Prostate gland (tissue), 2 donors: ENCODE measurements around the gene MMP2. TPM values are rescaled to one million over a fixed set of nuclear protein-coding genes. Genes with fewer than 3 reads are reported as not detected.
A peak's percentile ranks its signal among the peaks of the same experiment; 100 is the strongest.

Experiments
- DNase-seq: peaks from one replicate; pipeline ENCODE4 v3.0.0-alpha.2; 2019; ENCODE audit warnings: low spot score
- H3K27ac ChIP-seq, 2 donors: fragments of 200-600 bp; sonication (generic); 2 replicates each; pipeline ENCODE4 v1.5.1; 2017 to 2019
- H3K27me3 ChIP-seq: fragments of 200-600 bp; sonication (generic); replicated peaks from 2 replicates; pipeline ENCODE4 v1.5.1; 2019; ENCODE audit not compliant: insufficient read depth
- H3K36me3 ChIP-seq, 2 donors: fragments of 200-600 bp; sonication (generic); 1 replicate in 1 of 2; 2 replicates in 1 of 2; pipeline versions ENCODE4 v1.5.1 to v1.8.1; 2017 to 2019
- H3K4me1 ChIP-seq: fragments of 200-600 bp; sonication (generic); replicated peaks from 2 replicates; pipeline ENCODE4 v1.5.1; 2019
- H3K4me3 ChIP-seq, 2 donors: fragments of 200-600 bp; sonication (generic); 2 replicates each; pipeline ENCODE4 v1.5.1; 2017 to 2019
- H3K9me3 ChIP-seq: fragments of 200-600 bp; sonication (generic); 2 replicates; pipeline ENCODE4 v1.5.1; 2017
- POLR2A ChIP-seq: fragments of 450-650 bp; IDR thresholded peaks from one replicate; pipeline ENCODE4 v1.6.1; 2016; ENCODE audit warnings: antibody characterized with exemption, mild to moderate bottlenecking
- POLR2AphosphoS5 ChIP-seq: sonication (generic); formaldehyde crosslinking; IDR thresholded peaks from one replicate; pipeline ENCODE4 v1.6.1; 2017; ENCODE audit warnings: antibody characterized with exemption
- WGBS: methylation state at CpG from one replicate; pipeline ENCODE4 v1.1.5; 2018; 5-methylcytosine and 5-hydroxymethylcytosine counted together
- intact Hi-C: fragments of 100-400 bp; cut with DNase I; formaldehyde crosslinking; loops from one replicate; pipeline ENCODE4 v1.14.2; 2022
- total RNA-seq, 2 donors: library from RNA; depleted of rRNA; stranded (reverse); fragments of >200 nt; gene quantifications; one replicate each; pipeline ENCODE4 v1.1.0, GENCODE V29; 2016
- TF ChIP-seq, protein P1 (sequence below), 4 experiments: fragments of 200-600 bp in 2 of 4; fragments of 450-650 bp in 2 of 4; sonication (generic) in 2 of 4; IDR thresholded peaks; 1 replicate in 3 of 4; 2 replicates in 1 of 4; pipeline ENCODE4 v1.5.1; 2016 to 2019; ENCODE audit warnings: antibody characterized with exemption in 4 of 4, mild to moderate bottlenecking in 2 of 4, moderate library complexity in 2 of 4

The MMP2 gene
- total RNA-seq, 2 donors from 2014 or later = 22.9 to 175 TPM

DNA sequence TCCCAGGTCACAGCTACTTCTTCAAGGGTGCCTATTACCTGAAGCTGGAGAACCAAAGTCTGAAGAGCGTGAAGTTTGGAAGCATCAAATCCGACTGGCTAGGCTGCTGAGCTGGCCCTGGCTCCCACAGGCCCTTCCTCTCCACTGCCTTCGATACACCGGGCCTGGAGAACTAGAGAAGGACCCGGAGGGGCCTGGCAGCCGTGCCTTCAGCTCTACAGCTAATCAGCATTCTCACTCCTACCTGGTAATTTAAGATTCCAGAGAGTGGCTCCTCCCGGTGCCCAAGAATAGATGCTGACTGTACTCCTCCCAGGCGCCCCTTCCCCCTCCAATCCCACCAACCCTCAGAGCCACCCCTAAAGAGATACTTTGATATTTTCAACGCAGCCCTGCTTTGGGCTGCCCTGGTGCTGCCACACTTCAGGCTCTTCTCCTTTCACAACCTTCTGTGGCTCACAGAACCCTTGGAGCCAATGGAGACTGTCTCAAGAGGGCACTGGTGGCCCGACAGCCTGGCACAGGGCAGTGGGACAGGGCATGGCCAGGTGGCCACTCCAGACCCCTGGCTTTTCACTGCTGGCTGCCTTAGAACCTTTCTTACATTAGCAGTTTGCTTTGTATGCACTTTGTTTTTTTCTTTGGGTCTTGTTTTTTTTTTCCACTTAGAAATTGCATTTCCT, 26.5 kb downstream of the MMP2 start:
- intact Hi-C loops = no loop called here
- 91% methylated on average over 10 of the region's 10 CpGs for WGBS
- no peaks in the 10 kb centered on the region for H3K4me1 ChIP-seq
- no peaks in the 10 kb centered on the region for H3K36me3 ChIP-seq
- no peak for DNase-seq
- no peak overlapping the region for H3K27ac ChIP-seq
- no peaks in the 10 kb centered on the region for H3K9me3 ChIP-seq
- TF ChIP-seq POLR2AphosphoS5 (no peak), POLR2A (no peak)
- TF ChIP-seq, protein P1, sequence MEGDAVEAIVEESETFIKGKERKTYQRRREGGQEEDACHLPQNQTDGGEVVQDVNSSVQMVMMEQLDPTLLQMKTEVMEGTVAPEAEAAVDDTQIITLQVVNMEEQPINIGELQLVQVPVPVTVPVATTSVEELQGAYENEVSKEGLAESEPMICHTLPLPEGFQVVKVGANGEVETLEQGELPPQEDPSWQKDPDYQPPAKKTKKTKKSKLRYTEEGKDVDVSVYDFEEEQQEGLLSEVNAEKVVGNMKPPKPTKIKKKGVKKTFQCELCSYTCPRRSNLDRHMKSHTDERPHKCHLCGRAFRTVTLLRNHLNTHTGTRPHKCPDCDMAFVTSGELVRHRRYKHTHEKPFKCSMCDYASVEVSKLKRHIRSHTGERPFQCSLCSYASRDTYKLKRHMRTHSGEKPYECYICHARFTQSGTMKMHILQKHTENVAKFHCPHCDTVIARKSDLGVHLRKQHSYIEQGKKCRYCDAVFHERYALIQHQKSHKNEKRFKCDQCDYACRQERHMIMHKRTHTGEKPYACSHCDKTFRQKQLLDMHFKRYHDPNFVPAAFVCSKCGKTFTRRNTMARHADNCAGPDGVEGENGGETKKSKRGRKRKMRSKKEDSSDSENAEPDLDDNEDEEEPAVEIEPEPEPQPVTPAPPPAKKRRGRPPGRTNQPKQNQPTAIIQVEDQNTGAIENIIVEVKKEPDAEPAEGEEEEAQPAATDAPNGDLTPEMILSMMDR (IDR thresholded peaks at IDR 0.05) = no peak
- no peak overlapping the region for H3K4me3 ChIP-seq
- H3K27me3 ChIP-seq = no peaks in the 10 kb centered on the region

DNA sequence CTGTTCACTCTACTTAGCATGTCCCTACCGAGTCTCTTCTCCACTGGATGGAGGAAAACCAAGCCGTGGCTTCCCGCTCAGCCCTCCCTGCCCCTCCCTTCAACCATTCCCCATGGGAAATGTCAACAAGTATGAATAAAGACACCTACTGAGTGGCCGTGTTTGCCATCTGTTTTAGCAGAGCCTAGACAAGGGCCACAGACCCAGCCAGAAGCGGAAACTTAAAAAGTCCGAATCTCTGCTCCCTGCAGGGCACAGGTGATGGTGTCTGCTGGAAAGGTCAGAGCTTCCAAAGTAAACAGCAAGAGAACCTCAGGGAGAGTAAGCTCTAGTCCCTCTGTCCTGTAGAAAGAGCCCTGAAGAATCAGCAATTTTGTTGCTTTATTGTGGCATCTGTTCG, 27.1 kb downstream of the MMP2 start:
- Histone ChIP-seq H3K4me3 (no peak overlapping the region), H3K36me3 (no peaks in the 10 kb centered on the region), H3K27ac (no peak overlapping the region), H3K27me3 (no peaks in the 10 kb centered on the region), H3K9me3 (no peaks in the 10 kb centered on the region), H3K4me1 (no peaks in the 10 kb centered on the region)
- DNase-seq = no peak
- intact Hi-C loops = no loop called here
- 81% methylated on average over 7 of the region's 7 CpGs for WGBS
- no peak for TF ChIP-seq POLR2A
- TF ChIP-seq, protein P1 (IDR thresholded peaks at IDR 0.05) = no peak
- TF ChIP-seq POLR2AphosphoS5 = no peak

DNA sequence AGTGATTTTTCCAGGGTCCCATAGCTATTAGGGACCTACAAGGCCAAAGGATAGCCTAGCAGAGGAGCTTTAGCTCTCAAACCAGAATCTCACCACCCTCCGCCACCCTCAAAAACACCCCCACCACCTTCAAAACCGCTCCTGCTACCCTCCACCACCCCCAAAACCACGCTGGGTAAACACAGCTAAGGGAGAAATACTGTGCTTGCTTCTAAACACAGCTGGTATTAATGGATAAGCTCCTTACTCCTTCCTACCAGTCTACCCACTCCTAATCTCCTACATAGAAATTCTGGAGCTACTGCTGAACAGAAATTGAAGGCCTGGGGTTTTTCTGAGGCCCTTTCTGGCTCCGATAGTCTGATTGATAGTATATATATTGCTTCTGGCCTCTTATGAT, 27.7 kb downstream of the MMP2 start:
- TF ChIP-seq POLR2A (no peak), POLR2AphosphoS5 (no peak)
- TF ChIP-seq, protein P1 (IDR thresholded peaks at IDR 0.05) = no peak
- WGBS = 68% methylated on average over 4 of the region's 4 CpGs
- Histone ChIP-seq H3K36me3 (no peaks in the 10 kb centered on the region), H3K27me3 (no peaks in the 10 kb centered on the region), H3K4me1 (no peaks in the 10 kb centered on the region), H3K27ac (no peak overlapping the region), H3K4me3 (no peak overlapping the region), H3K9me3 (no peaks in the 10 kb centered on the region)
- intact Hi-C loops = no loop called here
- no peak for DNase-seq

DNA sequence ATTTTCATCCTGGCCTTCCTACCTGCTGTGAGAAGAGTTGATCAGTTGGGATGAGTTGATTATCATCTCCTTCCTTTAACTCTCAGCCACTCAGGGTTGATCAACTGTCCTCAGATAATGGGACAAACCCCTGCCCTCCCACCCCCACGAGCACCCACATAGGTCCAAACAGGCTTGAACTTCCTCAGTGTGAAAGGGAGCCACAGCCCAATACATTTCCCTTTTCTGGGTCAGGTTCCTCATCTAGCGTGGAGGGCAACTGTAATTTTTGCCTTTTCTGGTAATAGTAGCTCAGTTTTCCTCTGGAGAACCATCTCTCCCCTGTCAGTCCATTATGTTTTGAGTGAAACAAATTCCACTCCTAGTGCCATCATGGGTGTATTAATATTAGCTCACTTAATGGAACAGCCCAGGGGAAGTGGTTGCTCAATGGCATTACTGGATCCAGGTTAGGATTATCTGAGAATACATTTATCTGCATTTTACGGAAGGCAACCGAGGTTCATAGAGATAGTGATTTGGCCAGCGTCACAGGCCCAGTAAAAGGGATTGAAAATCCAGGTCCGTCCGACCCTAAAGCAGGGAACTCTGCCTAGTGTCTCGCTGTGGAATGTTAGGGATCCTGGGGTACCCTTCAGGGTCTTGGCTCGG, 29.4 kb downstream of the MMP2 start:
- Histone ChIP-seq H3K27ac (no peak overlapping the region), H3K27me3 (no peaks in the 10 kb centered on the region), H3K9me3 (no peaks in the 10 kb centered on the region), H3K36me3 (no peaks in the 10 kb centered on the region), H3K4me1 (no peaks in the 10 kb centered on the region), H3K4me3 (peak overlapping the region in 1 of 2 donors; percentile 47)
- DNase-seq = no peak
- TF ChIP-seq, protein P1 (IDR thresholded peaks at IDR 0.05) = no peak
- TF ChIP-seq POLR2AphosphoS5 (no peak), POLR2A (no peak)
- WGBS = 65% methylated on average over 9 of the region's 9 CpGs
- intact Hi-C loops = no loop called here
